DND-41 (cell line): ENCODE results near the gene KCNG2.

Source experiments
- ATAC-seq: fragments of 200-7000 bp; cut with Tn5 transposase; 3 replicates; pipeline ENCODE4 v1.9.1; 2021; ENCODE audit warnings: low read depth; ENCODE audit not compliant: insufficient read depth
- DNase-seq: peaks from one replicate; pipeline ENCODE4 v3.0.0-alpha.2; 2020
- H2AFZ ChIP-seq: 2 replicates; pipeline ENCODE4 v1.6.0; 2012; ENCODE audit warnings: low read depth, low read length
- H3K27ac ChIP-seq: 2 replicates; pipeline ENCODE4 v1.5.1; 2012; ENCODE audit warnings: low read length, inconsistent platforms
- H3K27me3 ChIP-seq: fragments of 200-600 bp; sonication (generic); 2 replicates; pipeline ENCODE4 v1.6.0; 2012; ENCODE audit warnings: low read length, mild to moderate bottlenecking, inconsistent platforms; ENCODE audit not compliant: insufficient read depth, poor library complexity
- H3K36me3 ChIP-seq: 2 replicates; pipeline ENCODE4 v1.5.1; 2012; ENCODE audit warnings: low read length, inconsistent platforms; ENCODE audit not compliant: insufficient read depth
- H3K4me1 ChIP-seq: 2 replicates; pipeline ENCODE4 v1.5.1; 2012; ENCODE audit warnings: mild to moderate bottlenecking, low read length; ENCODE audit not compliant: insufficient read depth
- H3K4me2 ChIP-seq: 2 replicates; pipeline ENCODE4 v1.6.0; 2012; ENCODE audit warnings: mild to moderate bottlenecking, moderate library complexity, low read length, inconsistent platforms; ENCODE audit not compliant: insufficient read depth
- H3K4me3 ChIP-seq, 2 experiments: fragments of 200-600 bp in 1 of 2; shearing (Covaris generic) in 1 of 2; 2 replicates each; pipeline ENCODE4 v1.5.1; 2012 to 2016; ENCODE audit warnings: inconsistent platforms in 2 of 2, low read length in 2 of 2, mild to moderate bottlenecking in 2 of 2, low read depth in 1 of 2, moderate library complexity in 1 of 2
- H3K79me2 ChIP-seq: 2 replicates; pipeline ENCODE4 v1.6.0; 2012; ENCODE audit warnings: low read length, inconsistent platforms; ENCODE audit not compliant: insufficient read depth
- H3K9ac ChIP-seq: 2 replicates; pipeline ENCODE4 v1.6.0; 2012; ENCODE audit warnings: low read depth, mild to moderate bottlenecking, inconsistent platforms, low read length, moderate library complexity
- H3K9me3 ChIP-seq: 2 replicates; pipeline ENCODE4 v1.5.1; 2012; ENCODE audit warnings: low read length, moderate library complexity, mild to moderate bottlenecking, inconsistent platforms; ENCODE audit not compliant: insufficient read depth, severe bottlenecking
- H4K20me1 ChIP-seq: 2 replicates; pipeline ENCODE4 v1.6.0; 2012; ENCODE audit warnings: low read length; ENCODE audit not compliant: insufficient read depth
- EZH2 ChIP-seq: IDR thresholded peaks from 3 replicates; pipeline ENCODE4 v1.6.1; 2012; ENCODE audit warnings: borderline replicate concordance, low read depth, mild to moderate bottlenecking, moderate library complexity, low read length, inconsistent platforms; ENCODE audit not compliant: severe bottlenecking
- TF ChIP-seq, protein P1 (sequence below): IDR thresholded peaks from 2 replicates; pipeline ENCODE4 v1.5.1; 2012; ENCODE audit warnings: borderline replicate concordance, low read length, moderate library complexity, mild to moderate bottlenecking; ENCODE audit not compliant: poor library complexity, severe bottlenecking; ENCODE audit errors: extremely low read depth

KCNG2 gene

DNA sequence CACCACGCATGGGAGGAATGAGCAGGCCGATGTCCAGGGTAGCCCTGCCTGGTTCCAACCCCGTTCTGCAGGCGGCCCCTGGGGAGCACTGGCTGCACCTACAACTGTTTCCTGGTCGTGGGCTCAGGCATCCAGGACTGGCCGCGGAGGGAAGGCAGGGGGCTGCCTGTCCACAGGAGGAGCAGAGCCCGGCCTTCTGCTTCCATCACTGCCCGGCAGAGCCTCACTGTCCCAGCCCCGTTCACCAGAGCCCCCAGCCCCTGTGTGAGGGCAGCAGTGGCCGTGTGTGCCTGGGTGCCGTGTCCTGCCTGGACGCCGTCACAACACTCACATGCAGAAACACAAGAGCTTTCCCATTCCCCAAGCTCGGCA is 56.2 kb downstream of the KCNG2 start:
- Histone ChIP-seq H3K27me3 (no peaks in the 10 kb centered on the region), H4K20me1 (no peaks in the 10 kb centered on the region), H3K4me3 (no peak overlapping the region), H3K9me3 (no peaks in the 10 kb centered on the region), H3K79me2 (no peaks in the 10 kb centered on the region), H3K4me2 (no peak overlapping the region), H3K36me3 (no peaks in the 10 kb centered on the region), H2AFZ (no peak overlapping the region), H3K27ac (no peak overlapping the region), H3K9ac (no peak overlapping the region), H3K4me1 (peaks cover 4% of the 10 kb centered on the region; the same call in 1 of the 2 replicates)
- no peak for DNase-seq
- ATAC-seq, result no peak
- no peak for TF ChIP-seq EZH2
- TF ChIP-seq, protein P1, sequence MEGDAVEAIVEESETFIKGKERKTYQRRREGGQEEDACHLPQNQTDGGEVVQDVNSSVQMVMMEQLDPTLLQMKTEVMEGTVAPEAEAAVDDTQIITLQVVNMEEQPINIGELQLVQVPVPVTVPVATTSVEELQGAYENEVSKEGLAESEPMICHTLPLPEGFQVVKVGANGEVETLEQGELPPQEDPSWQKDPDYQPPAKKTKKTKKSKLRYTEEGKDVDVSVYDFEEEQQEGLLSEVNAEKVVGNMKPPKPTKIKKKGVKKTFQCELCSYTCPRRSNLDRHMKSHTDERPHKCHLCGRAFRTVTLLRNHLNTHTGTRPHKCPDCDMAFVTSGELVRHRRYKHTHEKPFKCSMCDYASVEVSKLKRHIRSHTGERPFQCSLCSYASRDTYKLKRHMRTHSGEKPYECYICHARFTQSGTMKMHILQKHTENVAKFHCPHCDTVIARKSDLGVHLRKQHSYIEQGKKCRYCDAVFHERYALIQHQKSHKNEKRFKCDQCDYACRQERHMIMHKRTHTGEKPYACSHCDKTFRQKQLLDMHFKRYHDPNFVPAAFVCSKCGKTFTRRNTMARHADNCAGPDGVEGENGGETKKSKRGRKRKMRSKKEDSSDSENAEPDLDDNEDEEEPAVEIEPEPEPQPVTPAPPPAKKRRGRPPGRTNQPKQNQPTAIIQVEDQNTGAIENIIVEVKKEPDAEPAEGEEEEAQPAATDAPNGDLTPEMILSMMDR, result no peak

DNA sequence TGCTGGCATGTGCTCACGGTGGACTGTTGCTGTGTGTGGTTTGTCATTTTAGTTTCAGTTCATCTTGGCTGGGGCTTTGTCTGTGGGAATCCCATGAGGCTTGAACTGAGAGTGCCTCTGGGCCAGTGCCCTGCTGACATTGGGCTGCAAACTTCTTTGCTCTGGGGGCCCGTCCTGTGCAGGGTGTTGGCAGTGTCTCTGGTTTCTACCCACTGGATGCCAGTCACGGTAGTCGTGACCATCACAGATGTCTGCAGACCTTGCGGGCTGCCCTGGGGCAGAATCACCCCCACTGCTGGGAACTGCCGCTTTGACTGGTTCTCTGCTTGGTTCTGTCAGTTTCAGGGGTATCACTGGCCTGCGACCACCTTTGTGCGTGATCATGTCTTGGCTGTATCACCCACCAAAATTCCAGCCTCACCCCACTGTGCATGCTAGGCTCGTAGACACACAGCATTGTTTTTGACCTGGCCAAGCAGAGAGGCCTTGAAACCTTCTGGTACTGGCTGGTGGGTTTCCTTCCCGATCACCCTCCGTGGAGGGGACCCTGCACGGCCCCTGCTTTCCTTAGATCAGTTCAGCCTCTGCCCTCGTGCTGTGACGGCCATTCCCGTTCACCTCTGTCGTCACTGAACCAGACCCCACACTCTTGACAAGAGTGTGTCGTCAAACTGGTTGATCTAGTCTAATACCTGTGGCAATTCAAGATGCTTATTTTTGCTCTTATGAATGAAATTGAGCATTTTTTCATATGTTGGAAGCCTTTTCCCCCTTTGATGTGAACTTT is 57.6 kb downstream of the KCNG2 start:
- ATAC-seq (peak; percentile 65), DNase-seq (peak; percentile 22)
- Histone ChIP-seq H3K36me3 (no peaks in the 10 kb centered on the region), H3K79me2 (no peaks in the 10 kb centered on the region), H3K4me1 (peaks cover 4% of the 10 kb centered on the region; the same call in 1 of the 2 replicates), H3K4me3 (no peak overlapping the region), H2AFZ (no peak overlapping the region), H3K27me3 (no peaks in the 10 kb centered on the region), H4K20me1 (no peaks in the 10 kb centered on the region), H3K27ac (no peak overlapping the region), H3K4me2 (no peak overlapping the region), H3K9me3 (no peaks in the 10 kb centered on the region), H3K9ac (no peak overlapping the region)
- TF ChIP-seq, protein P1, result no peak
- no peak for TF ChIP-seq EZH2

DNA sequence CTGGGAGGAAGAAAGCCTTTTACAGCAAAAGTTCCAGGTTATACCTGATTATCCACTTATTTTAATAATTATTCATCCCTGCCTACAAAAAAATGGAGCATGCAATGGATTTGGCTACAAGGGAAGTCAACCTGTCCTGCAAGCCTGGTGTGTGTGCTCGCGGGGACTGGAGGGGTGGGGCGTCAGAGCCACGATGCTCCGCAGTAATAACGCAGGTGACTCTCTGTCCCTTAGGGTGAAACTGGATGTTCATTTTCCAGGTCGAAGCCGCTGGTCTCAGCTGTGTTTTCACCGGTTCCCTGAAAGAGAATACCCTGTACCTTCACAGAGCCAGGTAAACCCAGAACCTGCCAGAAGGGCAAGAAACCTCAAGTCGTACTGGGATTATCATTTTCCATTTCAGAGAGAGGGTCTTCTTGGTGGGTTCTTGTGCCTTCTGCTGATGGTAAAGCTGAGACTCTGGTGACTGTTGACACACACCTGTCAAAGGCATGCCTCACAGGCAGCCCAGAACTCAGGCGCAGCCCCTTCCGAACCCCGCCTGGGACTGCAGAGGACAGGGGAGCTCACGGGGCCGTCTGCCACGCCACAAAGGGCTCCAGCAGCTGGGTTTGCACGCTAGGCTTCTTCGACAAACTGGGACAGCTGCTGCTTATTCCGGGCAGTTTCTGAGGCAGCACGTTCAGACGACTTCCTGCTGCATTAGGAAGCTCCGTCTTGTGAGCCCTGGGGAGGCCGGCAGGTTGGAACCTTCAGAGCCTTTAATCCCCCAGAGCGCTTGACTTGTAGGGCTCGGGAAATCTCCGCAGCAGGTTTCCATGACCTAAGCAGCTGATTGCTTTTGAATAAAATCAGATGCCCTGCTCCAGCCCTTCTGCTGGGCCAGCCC is 58.6 kb downstream of the KCNG2 start:
- no peak overlapping the region; the same call in 1 of the 2 replicates for H3K4me2 ChIP-seq
- H3K27ac ChIP-seq, result no peak overlapping the region
- H3K9me3 ChIP-seq, result no peaks in the 10 kb centered on the region
- peak; percentile 47 for DNase-seq
- H4K20me1 ChIP-seq, result no peaks in the 10 kb centered on the region
- no peak overlapping the region for H3K9ac ChIP-seq
- TF ChIP-seq, protein P1, result no peak
- no peak for TF ChIP-seq EZH2
- H3K36me3 ChIP-seq, result no peaks in the 10 kb centered on the region
- no peak overlapping the region for H2AFZ ChIP-seq
- peak; percentile 68 for ATAC-seq
- H3K79me2 ChIP-seq, result no peaks in the 10 kb centered on the region
- no peak overlapping the region for H3K4me3 ChIP-seq
- no peaks in the 10 kb centered on the region for H3K27me3 ChIP-seq
- peaks cover 4% of the 10 kb centered on the region; the same call in 1 of the 2 replicates for H3K4me1 ChIP-seq
